Measurements from ENCODE around the gene MAN2B1.

MAN2B1 gene

DNA sequence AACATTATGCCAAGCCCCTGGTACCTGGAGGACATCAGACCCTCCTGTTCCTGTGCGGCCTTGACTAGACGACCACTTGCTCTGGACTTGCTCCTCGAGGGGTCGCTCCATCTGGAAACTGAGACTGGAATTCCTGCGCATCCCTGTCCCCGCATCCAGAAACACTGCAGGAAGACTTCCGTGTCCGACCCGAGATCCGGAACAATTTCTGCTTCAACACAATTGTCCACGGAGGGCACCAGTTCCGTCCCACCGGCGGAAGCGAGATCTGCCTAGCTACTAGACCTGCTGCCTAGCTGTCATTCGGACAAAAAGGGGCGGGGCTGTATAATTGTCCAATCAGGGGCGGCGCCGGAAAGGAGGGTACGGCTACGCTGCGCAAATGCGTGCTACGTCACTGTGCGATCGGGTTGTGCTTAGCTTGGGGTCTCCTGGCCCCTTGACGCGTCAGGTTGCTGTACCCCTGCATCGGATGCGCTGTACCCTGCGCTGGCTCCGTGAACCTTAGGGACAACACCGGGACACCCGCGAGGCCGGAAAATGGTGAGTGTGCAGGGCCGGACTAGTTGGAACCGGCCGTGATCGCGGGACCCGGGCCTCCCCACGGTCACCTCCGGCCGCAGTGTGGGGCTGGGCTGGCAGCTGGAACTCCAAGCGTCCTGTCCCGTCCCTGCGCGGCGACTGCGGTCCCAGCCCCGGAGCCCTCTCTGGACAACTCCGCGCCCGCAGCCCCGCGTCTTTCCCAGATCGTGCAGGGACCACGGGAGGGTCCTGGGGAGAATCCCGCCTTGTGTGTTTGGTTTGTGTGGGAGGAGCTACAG is 55.8 kb downstream of the MAN2B1 start, which contains the start of the genes ZNF490 and ZNF791:
Gene ZNF490, minus strand, starts transcription at position 274 of the 821 bp plus-strand sequence. Its CDS starts 133 bp downstream, at position 141.
Gene ZNF791, plus strand, starts transcription at position 381 of the 821 bp plus-strand sequence. Its CDS starts 160 bp downstream, at position 541.
- peak; percentile 91 for DNase-seq

DNA sequence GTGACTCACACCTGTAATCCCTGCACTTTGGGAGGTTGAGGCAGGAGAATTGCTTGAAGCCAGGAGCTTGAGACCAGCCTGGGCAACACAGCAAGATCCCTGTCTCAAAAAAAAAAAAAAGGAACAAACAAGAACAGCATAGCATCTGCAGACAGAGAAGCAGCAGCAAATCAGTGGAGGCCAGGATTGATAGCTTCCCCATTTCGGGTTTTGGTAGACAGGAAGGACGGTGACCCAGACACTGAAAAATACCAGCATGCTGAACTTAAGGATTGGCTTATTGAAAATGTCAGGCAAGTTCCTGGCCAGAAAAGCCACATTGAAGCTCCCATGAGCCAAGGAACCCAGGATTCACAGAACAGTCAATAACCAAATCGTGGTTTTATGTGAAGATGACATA is 58.9 kb downstream of the MAN2B1 start:
- no peak for DNase-seq

DNA sequence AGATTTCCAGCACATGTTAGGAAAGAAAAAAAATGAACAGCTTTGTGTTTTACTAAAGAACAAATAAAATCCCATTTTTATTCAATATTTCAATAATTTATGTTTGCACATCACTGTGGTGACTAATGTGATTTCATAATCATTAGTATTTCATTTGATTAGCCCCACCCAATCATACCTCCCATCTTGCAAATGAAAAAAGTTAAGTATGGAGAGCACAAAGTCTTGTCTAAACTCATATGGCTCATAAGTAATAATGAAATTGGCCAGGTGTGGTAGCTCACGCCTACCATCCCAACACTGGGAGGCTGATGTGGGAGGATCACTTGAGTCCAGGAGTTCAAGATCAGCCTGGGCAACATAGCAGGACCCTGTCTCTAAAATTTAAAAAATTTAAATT is 59.7 kb downstream of the MAN2B1 start:
- DNase-seq = no peak

GRCh38 chr19:12603714-12604113 is 62.8 kb downstream of the MAN2B1 start:
- peak; percentile 25 for DNase-seq

- DNase-seq = no peak
Observed at GRCh38 chr19:12597594-12597993, 68.9 kb downstream of the MAN2B1 start.

- DNase-seq = no peak
Observed at GRCh38 chr19:12596927-12597548, 69.5 kb downstream of the MAN2B1 start.

Measured in T-helper 9 cell (primary cell).